GM18499 (cell line): ENCODE data around the gene UVSSA.
"Not testable (repeated sequence)": the region's sequence is repeated elsewhere in the genome, so short reads cannot be mapped to it uniquely, and the experiment has no call there.

ENCODE experiments used
- ATAC-seq: cut with Tn5 transposase; IDR thresholded peaks from one replicate; pipeline ENCODE4 v1.9.1; 2021; ENCODE audit warnings: moderate number of reproducible peaks; ENCODE audit not compliant: insufficient read depth, unreplicated experiment

Gene UVSSA

DNA sequence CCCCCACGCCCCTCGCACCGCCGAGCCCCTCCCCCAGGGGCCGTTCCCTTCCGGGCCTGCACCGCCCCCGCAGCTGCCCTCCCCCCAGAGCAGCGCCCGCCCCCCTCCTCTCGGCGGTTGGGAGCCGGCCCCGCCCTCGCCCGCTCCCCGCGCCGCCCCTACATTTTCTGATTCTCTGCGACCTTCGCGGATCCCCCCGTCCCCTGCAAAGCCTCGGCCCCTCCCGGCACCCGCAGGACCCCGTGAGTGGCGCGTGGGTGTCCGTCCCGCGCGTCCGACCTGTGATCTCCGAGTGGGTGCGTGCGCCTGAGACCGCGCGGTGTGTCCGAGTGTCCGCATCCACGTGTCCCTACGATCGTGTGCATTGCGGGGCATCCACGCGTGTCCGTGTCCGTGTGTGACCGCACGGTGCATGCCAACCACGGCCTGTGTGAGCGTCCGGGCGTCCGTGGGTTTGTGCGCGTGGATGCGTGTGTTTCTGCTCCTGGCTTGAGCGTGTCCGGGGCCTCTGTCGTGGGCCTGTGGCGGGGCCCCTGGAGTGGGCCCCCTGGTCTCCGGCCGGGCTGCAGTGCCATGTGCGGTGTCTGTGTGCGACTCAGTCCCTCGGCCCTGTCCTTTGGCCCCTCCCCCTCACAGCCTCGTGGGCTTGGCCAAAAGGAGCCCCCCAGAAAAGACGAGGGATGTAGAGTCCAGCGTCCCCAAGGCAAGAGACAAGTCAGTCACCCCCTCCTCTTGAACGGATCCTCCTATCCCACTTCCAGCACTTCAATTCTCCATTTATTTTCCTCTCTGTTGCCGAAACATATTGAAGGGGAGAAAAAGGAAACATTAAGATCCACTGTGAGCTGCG is 68.0 kb downstream of the UVSSA start:
- no peak for ATAC-seq

DNA sequence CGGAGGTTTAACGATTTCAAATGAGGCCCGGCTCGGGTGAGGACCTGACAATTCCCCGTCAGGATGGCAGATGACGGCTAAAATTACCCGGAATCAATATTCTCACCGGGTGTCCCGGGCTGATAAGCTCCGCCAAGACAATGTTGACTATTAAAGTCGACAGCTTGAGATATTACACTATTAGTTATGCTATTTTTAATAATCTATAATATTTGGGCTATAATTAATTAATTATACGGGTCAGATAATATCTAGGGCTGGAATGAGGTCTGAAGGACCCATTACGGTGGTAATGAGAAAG is 68.6 kb downstream of the UVSSA start:
- no peak for ATAC-seq

GRCh38 chr4:1416051-1416947 is 69.3 kb downstream of the UVSSA start:
- no peak for ATAC-seq

DNA sequence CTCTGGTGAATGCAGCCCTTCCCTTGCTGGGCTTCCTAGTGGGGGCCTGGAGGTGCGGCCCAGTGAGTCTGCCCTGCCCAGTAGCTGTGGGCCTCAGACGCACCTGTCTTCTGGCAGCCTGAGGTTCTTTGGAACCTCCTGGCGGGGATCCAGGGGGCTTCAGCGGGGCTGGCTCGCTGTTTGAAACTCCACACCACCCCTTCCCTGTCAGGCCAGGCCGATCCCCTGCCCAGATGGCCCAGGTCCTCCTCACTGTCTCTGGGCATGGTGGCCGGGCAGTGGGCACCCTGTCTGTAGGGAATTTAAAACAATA is 69.9 kb downstream of the UVSSA start:
- ATAC-seq, result no peak

DNA sequence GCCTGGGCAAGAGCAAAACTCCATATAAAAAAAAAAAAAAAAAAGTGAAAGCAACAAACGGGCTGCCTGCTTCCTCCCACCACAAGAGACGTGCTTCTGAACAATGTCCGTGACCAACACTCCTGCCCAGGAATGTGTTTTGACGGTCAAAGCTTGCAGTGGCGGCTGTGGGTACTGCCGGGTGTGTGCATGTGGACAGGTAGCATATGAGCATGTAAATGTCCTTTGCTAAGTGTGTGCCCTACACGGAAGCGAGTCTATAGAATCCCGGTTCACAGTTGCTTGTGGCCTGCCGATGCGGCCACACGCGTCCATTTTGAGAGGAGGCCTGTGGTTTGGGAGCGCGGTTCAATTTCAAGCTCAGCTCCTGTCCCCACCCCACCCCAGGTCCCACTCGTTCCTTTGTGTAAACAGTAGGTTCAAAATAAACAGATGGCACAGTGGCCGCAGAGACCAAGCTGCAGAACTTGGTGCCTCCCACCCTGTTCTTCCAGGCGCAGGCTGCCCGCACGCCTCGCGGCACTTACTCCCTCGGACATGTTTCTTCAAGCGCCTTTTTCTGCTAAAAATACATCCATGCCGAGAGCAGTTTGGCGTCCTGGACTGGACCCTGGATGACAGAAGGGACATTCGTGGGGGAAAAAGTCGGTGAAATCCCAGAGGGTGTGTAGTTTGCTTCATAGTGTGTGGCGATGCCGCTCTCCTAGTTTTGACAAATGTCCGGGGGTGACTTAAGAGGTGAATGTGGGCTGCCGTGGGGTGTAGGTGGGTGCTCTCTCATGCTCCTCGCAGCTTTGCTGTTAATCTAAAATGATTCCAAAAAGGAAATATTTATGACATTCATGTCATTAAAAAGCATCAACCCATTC is 70.7 kb downstream of the UVSSA start:
- ATAC-seq, result no peak

- no peak for ATAC-seq
Measured at GRCh38 chr4:1418494-1419285, 71.7 kb downstream of the UVSSA start.

GRCh38 chr4:1419708-1420107 is 72.7 kb downstream of the UVSSA start:
- ATAC-seq, result no peak

GRCh38 chr4:1421657-1422056 is 74.6 kb downstream of the UVSSA start:
- ATAC-seq, result no peak

- ATAC-seq, result no peak
Measured at GRCh38 chr4:1427010-1427409, 80.0 kb downstream of the UVSSA start.

GRCh38 chr4:1443688-1444172 is 96.7 kb downstream of the UVSSA start:
- not testable (repeated sequence) for ATAC-seq
